ENCODE results near the gene GALNT12.
A peak's percentile ranks its signal among the peaks of the same experiment; 100 is the strongest.

GALNT12 gene

GRCh38 chr9:98805506-98806272 lies 1.8 kb upstream of the GALNT12 start:
- no peak for DNase-seq

DNA sequence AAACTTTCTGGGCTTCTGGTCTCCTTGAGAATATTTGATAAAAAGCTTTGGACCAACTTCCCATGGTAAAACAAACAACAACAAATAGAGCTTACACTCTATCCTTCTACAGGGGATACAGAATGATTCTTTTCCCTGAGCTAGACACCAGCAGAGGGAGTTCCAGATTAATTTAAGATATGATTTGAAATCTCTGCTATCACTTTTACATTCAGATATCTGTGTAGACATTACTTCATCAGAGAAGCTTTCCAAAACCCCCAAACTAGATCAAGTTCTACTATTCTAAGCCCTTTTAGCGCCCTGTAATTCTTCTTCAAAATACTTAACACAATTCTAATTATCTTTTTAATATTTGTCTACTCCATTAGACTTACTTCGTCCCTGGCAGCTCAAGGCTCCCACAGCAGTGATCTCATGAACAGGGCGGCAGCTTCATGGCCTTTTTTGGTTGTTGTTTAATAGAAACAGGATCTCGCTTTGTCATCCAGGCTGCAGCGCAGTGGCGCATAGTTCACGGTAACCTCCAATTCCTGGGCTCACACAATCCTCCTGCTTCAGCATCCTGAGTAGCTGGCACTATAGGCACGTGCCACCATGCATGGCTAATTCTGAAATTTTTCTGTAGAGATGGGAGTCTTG lies 955 bp upstream of the GALNT12 start:
- DNase-seq, result no peak

- peak; percentile 28 for DNase-seq
Observed at GRCh38 chr9:98807814-98808195, 335 bp downstream of the GALNT12 start.

- DNase-seq, result no peak
Observed at GRCh38 chr9:98808411-98808815, 943 bp downstream of the GALNT12 start.

DNA sequence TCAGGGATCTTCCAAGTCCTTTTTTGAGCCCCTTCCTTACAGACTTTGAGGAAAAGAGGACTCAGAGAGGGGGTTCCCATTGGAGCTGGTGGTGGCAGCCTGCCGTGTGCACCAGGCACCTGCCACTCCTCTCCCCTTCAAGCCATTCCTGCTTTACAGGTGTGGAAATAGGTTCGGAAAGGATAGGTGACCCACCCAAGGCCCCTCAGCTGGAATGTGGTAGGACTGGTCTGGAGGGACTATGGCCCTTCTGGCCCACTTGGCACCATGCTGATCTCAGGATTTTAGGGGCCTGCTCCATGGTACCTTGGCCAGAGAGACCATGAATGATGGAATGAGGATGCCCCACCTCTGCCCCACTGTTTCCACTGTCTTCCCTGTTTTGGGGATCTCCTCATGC lies 1.4 kb downstream of the GALNT12 start:
- DNase-seq, result no peak

DNA sequence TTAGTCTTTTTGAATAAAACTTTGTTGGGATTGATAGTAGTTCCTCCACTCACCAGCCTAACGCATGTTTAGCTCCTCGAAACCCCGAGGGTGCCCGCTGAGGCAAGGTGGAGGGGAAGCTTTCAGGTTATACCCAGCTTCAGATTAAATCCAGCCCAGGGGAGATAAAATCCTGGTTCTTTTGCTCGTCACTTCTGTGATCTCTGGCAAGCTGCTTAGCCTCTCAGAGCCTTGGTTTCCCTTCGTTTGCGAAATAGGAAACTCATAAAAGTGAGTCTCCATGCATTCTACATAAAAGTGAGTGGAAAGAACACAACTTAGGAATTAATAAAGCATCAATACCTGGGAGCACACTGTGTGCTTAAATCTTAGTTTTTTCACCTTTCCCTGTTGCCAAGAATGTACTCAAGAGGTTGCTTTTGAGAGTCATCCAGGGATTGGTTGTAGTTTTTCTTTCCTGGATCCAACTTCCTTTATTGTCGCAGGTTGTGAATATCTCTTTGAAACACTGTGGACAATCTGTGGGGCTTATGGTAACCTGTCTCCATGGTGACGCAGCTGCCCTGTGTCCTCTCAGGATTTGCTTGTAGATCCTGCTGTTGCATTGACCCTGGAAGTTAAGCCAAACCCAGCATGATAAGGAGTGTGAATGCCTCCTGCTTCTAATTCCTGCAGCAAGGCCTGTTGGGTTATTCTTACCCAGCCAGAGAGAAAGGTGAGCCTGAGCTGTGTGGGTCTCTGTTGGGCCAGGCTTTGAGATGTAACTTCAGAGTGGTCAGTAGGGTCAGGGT lies 2.0 kb downstream of the GALNT12 start:
- DNase-seq, result no peak

DNA sequence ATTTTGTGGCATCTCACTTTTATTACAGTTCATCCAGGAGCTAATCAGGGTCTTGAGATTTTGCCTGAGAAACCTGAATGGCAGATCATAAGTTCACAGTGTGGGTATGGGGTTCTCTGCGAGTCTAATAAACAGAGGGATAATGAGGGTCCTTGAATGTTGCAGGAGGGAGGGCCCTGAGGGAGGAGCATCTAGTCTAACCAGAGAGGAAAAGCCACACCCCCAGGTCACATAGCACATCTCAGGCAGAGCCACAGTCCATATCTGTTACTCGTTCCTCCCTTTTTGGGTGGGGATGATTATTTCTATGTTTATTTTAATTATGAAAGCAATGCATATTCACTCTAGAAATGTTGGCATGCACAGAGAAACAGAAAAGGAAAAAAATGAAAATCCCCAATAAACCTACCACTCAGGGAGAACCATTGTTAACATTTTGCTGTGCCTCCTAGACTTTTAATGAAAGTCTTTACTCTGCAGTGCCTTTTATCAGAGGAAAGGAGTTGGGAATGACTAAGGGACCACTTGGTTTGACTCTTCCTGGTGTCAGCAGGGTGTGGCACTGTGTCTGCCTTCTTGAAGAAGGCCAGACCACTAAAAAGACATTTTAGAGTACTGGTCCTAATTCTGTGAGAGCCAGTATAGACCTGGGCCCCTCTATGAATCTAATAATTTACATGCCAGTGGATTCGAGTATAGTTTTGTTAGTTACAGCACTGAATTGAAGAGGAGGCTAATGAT lies 2.8 kb downstream of the GALNT12 start:
- no peak for DNase-seq

- DNase-seq, result no peak
Observed at GRCh38 chr9:98811051-98811650, 3.7 kb downstream of the GALNT12 start.

- DNase-seq, result no peak
Observed at GRCh38 chr9:98815391-98815951, 8.0 kb downstream of the GALNT12 start.

DNA sequence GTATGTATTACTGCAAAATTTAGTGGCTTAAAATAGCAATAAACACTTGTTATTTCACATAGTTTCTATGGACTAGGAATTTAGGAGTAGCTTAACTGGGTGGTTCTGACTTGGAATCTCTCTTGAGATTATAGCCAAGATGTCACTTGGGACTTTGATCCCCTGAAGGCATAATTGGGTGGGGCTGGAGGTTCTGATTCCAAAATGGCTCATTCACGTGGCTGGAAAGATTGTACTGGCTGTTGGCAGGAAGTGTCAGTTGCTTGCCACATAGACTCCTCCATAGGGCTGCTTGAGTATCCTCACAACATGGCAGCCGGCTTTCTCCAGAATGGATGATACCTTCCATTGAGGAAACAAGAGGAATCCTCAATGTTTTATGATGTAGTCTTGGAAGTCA lies 11.3 kb downstream of the GALNT12 start:
- DNase-seq, result no peak

- DNase-seq, result no peak
Observed at GRCh38 chr9:98819231-98819630, 11.8 kb downstream of the GALNT12 start.

DNA sequence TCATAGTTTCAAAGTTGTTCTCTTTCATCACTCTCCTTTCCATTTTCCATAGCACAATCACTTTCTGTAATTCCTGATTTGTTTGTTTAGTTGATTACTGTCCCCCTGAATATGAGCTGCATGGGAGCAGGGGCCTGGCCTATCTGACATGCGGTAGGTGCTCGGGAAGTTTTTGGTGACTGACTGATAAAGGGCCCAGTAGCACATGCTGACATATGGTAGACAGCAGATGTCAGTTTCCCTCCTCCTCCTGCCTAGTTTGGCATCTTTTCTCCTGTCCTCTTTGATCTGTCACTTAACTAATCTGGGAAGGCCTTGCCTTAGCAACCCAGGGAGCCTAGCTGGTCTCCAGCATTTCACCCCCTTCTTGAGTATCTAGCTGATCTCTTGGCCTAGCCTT lies 14.4 kb downstream of the GALNT12 start:
- DNase-seq, result no peak

GRCh38 chr9:98822661-98823060 lies 15.2 kb downstream of the GALNT12 start:
- DNase-seq, result no peak

DNA sequence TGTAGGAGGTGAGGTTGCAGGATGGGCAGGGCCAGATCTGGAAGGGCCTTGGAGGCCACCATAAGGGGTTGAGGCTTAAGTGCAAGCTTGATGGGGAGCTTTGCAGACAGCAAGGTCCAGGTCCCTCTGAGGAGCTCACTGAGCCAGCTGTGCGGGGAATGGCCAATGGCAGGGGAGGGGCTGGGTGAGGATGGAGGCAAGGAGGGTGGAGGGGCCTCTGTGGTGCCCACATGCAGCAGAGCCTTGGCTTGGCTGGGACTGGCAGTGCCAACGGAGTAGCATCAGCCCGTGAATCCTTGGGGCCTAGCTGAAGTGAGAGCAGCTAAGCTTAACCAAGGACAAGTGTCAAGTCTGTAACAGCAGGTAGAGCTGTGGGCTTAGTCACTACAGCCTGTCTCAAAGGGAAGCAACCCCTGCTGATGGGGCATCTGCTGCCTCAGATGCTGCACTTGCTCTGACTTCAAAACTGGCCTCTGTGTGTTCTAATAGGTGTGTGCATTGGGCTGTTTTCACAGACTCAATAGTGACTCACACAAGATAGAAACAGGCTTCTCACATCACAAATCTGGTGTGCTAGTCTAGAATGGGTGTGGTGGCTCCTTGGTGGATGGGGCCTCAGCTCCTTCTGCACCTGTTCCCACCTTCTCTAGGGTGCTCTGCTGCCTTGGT lies 16.3 kb downstream of the GALNT12 start:
- DNase-seq, result no peak

DNA sequence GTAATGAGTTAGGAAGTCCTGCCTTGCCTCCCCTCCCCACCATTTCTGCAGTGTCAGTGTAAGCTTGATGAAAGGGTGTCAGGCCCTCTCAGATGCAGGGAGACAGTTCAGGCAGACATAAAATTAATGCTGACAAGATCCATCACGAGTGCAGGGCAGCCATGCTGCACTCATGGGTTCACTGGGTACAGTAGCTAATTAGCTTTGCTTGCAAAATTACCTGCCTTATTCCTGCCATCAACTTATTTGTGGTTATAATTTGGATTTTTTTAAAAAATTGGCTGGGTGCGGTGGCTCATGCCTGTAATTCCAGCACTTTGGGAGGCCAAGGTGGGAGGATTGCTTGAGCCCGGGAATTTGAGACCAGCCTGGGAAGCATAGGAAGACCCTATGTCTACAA lies 17.9 kb downstream of the GALNT12 start:
- no peak for DNase-seq

GRCh38 chr9:98826716-98827115 lies 19.2 kb downstream of the GALNT12 start:
- no peak for DNase-seq

- DNase-seq, result no peak
Observed at GRCh38 chr9:98829766-98830165, 22.3 kb downstream of the GALNT12 start.

- no peak for DNase-seq
Observed at GRCh38 chr9:98830554-98830953, 23.1 kb downstream of the GALNT12 start.

DNA sequence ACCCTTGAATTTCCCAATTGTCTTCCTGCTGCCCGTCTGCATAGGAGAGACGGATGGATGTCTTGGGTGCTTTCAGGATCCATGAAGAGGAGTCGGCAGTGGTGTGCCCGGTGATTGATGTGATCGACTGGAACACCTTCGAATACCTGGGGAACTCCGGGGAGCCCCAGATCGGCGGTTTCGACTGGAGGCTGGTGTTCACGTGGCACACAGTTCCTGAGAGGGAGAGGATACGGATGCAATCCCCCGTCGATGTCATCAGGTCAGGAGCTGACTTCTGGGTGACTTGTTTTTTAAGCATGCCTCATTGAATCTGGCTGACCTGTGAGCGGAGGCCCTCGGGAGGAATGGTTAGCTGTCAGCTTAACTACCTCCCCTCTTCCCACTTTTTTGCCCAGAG lies 24.2 kb downstream of the GALNT12 start:
- DNase-seq, result no peak

DNA sequence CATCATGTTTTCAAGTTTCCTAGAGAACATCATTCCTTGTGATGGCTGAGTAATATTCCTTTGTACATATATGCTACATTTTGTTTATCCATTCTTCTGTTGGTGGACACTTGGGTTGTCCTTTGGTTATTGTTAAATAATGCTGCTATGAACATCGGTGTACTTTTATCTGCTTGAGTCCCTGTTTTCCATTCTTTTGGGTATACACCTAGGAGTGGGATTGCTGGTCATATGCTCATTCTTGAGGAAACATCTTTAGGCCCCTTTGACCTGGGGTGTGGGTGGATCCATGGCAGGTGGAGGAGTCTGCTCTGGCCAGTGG lies 25.3 kb downstream of the GALNT12 start:
- no peak for DNase-seq

GRCh38 chr9:98833090-98833956 lies 25.9 kb downstream of the GALNT12 start:
- no peak for DNase-seq

Data from stimulated activated CD4-positive, alpha-beta T cell treated with anti-CD3 and anti-CD28 coated beads, Interleukin-1b, Interleukin-23, amount 100 ng/mL, for 48 hours (primary cell).